RPMI8226 (cell line): ENCODE data around the gene ZNF644.
"Not testable (repeated sequence)": the region's sequence is repeated elsewhere in the genome, so short reads cannot be mapped to it uniquely, and the experiment has no call there.

ENCODE experiments used
- DNase-seq: peaks from one replicate; pipeline ENCODE4 v3.0.0-alpha.2; 2015

Gene ZNF644

GRCh38 chr1:91021686-91022517, at the start of gene ZNF644:
Gene ZNF644 (minus strand): TSS chr1:91022035. CDS start chr1:90982353, 39,682 bp downstream.
- peak; percentile 89 for DNase-seq

- DNase-seq = no peak
Measured at GRCh38 chr1:91070298-91070697, 48.5 kb upstream of the ZNF644 start.

DNA sequence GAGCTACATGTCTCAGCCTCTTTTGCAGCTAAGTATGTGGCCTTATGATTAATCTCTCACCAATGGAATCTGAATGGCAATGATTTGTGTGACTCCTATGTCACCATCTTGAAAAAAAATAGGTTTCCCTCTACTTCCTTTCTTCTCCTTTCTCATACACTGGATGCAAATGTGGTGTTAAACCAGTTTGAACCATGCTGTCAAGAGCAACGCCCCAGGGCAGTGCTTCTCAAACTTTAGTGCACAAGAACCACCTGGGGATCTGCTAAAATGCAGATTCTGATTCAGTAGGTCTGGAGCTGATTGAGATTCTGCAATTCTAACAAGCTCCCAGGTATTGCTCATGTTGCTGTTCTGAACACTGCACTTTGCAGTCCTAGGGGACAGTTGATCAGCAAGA, 44.7 kb upstream of the ZNF644 start:
- DNase-seq = no peak

- no peak for DNase-seq
Measured at GRCh38 chr1:91065337-91065736, 43.5 kb upstream of the ZNF644 start.

DNA sequence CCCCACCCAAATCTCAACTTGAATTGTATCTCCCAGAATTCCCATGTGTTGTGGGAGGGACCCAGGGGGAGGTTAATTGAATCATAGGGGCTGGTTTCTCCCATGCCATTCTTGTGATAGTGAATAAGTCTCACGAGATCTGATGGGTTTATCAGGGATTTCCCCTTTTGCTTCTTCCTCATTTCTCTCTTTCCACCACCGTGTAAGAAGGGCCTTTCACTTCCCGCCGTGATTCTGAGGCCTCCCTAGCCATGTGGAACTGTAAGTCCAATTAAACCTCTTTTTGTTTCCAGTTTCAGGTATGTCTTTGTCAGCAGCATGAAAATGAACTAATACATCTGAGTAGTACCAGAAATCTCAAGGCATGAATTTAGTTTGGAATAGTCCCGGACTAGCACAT, 41.6 kb upstream of the ZNF644 start:
- not testable (repeated sequence) for DNase-seq

DNA sequence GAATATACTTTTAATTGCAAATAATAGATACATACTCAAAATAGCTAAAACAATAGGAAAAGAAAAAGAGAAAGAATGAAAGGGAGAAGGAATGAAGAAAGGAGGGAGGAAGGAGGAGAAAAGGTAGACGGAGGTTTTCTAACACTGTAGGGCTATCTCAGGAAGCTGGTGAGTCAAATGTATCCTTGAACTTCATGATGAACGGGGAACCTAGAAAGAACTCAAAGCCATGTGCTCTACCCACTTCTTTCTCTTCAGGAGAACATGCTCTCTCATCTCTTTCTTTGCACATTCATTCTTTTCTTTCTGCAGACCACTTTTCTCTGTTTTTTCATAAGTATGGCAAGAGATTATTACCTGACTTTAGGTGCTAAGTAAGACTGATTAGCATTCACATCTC, 37.3 kb upstream of the ZNF644 start:
- DNase-seq = no peak

DNA sequence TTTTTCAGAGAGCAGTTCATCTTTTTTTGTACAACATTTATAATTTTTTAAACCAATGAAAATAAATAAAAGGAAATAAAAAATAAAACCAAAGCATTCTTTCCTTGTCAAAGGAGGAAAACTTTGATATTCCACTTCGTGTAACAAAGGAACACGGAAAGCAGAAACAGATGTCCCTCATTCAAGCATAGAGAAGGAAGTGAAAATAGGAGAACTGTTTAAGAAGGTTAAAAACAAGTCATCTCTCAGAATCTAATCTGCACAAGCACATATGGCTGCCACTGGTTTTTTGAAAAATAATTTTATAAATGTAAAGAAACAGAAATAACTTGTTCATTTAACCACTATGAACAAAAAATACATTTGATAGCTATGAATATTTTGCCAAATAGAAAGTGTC, 35.9 kb upstream of the ZNF644 start:
- no peak for DNase-seq

GRCh38 chr1:91054780-91055481, 33.1 kb upstream of the ZNF644 start:
- peak; percentile 25 for DNase-seq

GRCh38 chr1:91053630-91054029, 31.8 kb upstream of the ZNF644 start:
- no peak for DNase-seq

DNA sequence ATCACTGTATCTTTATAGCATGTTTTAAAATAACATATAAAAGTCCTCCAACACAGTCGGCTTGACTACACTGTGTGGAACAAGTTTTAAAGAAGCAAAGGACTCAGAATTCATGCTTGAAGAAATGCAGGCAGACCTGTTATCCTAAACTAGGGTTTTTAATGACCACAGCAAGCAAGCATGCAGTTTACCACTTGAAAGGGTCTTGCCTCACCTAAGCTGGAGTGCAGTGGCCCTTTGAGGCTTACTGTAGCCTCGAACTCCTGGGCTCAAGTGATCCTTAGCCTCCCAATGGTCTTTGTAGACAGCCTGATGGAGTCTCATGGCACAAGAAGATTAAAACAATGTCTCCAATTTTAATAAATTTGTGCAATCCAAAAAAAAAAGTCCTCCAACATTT, 27.7 kb upstream of the ZNF644 start:
- not testable (repeated sequence) for DNase-seq

DNA sequence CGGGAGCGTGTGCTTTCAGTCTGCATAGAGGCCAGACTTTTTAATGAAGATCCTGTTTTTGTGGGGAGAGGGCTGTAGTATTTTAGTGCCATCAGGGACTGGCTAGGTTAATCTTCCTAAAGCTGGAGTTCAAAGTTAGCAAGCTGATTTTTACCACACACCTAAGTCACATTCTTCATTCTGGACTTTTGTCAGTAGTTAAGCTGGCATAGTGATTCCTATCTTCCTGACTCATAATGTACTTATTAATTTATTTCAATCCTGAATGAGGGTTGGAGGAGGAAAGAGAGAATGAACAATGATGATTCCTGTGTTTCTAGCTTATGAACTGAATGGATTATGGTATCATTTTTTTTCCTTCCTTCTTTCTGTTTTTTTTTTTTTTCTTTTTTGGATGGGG, 24.9 kb upstream of the ZNF644 start:
- no peak for DNase-seq

GRCh38 chr1:91045284-91045683, 23.4 kb upstream of the ZNF644 start:
- no peak for DNase-seq

DNA sequence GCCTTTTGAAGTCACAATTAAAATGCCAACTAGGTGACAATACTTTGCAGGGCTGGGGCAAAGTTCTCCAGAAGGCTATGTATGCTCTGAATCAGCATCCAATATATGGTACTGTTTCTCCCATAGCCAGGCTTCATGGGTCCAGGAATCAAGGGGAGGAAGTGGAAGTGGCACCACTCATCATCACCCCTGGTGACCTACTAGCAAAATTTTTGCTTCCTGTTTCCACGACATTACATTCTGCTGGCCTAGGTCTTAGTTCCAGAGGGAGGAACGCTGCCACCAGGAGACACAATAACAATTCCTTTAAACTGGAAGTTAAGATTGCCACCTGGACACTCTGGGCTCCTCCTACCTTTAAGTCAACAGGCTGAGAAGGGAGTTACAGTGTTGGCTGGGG, 22.9 kb upstream of the ZNF644 start:
- DNase-seq = not testable (repeated sequence)

GRCh38 chr1:91042372-91042771, 20.5 kb upstream of the ZNF644 start:
- DNase-seq = not testable (repeated sequence)

DNA sequence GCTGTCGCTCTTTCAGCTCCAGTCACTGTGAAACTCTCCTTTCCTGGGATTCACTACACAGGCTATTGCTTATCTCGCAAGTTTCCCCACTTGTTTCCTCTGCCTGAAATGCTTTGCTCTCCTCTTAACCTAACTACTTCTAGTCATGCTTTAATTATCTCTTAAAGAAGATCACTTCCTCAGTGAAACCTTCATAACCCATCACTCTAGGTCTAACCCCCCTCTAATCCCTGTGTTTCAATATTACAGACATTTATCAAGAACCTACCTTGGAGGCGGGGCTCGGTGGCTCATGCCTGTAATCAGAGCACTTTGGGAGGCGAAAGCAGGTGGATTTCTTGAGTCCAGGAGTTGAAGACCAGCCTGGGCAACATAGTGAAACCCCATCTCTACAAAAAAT, 16.7 kb upstream of the ZNF644 start:
- DNase-seq = no peak

DNA sequence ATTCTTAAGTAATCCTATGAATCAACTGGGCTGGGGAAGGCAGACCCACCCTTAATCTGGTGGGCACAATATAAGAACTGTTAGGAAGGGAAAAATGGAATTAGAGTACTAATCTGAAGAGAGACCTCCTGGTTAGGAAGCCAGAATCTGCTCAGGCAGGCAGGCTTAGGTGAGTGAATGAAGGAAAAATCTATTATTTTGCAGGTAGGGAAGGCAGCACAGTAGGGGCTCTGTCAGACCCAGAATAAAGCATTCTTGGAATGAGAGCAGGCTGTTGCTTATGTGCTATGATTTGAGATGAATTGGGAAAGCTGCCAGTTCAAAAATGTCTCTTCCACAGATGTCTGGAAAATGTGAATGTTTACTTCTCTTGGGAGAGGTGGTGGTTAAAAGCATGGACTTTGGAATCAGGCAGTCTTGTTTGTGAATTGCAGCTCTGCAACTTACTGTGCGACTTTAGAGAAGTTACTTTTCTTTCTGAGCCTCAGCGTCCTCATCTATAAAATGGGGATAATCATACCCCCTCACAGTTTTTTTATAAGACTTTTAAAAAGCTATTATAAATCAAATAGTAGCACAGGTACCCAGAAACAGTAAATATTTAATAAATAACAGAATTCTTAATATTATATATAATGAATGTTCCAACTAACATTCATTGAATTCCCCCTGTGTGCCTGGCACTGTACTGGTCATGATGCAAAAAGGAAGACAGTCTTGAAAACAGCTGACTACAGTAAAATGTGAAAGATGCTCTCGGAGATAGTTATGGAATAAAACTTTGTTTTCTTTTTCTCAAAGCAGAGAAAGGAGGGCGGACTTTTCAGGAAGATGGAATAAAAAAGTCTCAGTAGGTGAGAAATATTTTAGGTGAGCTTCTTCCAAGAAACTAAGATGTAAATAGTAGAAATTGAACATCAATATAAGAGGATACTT, 15.3 kb upstream of the ZNF644 start:
- no peak for DNase-seq

DNA sequence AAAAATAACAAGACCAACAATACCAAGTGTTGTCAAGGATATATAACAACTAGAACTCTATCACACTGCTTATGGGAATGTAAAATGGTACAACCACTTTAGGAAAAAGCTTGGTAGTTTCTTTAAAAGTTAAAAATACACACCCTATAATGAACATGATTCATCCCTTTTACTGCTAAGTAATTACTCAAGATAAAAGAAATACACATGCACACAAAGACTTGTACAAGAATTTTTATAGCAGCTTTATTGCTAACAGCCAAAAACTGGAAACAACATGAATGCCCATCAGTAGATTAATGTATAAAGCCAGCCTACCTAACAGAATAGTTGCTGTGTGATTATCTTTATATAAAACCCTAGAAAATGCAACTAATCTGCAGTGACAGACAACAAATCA, 10.5 kb upstream of the ZNF644 start:
- no peak for DNase-seq

GRCh38 chr1:91031081-91031480, 9.2 kb upstream of the ZNF644 start:
- no peak for DNase-seq

- DNase-seq = peak; percentile 9
Measured at GRCh38 chr1:91026777-91027176, 4.9 kb upstream of the ZNF644 start.

- DNase-seq = no peak
Measured at GRCh38 chr1:91026320-91026719, 4.5 kb upstream of the ZNF644 start.

DNA sequence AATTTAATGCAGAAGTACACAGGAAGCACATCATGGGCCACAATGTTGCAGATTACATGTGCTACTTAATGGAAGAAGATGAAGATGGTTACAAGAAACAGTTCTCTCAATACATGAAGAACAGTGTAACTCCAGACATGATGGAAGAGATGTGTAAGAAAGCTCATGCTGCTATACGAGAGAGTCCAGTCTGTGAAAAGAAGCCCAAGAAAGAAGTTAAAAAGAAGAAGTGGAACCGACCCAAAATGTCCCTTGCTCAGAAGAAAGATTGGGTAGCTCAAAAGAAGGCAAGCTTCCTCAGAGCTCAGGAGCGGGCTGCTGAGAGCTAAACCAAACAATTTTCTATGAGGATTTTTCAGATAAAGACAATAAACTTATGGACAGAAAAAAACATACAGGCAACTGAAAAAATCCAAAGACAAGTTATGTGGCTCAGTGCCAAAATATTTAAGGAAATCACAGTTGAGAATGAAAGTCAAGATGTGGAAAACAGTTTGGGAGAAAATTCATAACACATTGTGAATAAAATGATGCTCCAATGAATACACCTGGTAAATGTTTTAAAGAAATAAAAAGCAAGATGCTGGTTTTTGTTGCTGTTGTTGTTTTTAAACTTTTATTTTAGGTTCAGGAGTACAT, 2.8 kb upstream of the ZNF644 start:
- DNase-seq = no peak

- no peak for DNase-seq
Measured at GRCh38 chr1:91022518-91022929, 689 bp upstream of the ZNF644 start.
